NCI-H774 (cell line): ENCODE measurements around the gene IRF2BP2.

Experiments
- DNase-seq: peaks from one replicate; lab custom pipeline; 2025; lab: John Stamatoyannopoulos, UW

Gene IRF2BP2

GRCh38 chr1:234634387-234634786 is 24.4 kb upstream of the IRF2BP2 start:
- no peak for DNase-seq

DNA sequence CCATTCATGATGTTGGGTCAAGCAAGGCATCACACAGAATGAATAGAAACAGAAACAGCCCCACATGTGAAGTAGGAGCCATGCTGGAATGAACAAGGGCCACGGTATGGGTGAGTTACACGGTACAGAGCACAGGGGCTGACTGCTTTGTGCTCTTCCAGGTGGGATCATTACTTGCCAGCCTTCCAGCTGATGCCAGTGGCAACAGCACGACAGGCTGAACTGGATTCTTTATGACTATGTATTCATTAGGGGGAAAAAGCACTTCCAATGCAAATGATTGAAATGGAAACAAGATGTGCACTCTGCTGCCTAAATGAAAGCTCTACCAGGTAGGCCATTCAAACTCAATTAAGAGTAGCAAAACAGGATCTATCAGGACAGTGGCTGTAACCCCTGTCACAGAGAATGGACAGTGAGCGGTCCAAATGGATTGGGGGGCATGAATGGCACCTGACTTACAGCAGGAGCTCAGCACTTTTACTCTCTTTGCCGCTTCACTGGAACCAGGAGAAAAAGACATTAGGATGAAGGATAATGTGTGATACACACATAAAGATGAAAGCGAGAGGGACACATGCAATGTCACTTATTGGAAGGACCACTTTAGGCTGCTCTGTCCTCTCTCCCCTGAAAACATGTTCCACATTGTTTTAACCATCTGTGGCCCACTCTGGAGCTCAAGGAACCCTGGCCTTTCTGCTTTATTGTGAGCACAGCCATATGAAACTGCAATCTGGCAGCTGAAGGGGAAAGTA is 23.4 kb upstream of the IRF2BP2 start:
- DNase-seq, result no peak

DNA sequence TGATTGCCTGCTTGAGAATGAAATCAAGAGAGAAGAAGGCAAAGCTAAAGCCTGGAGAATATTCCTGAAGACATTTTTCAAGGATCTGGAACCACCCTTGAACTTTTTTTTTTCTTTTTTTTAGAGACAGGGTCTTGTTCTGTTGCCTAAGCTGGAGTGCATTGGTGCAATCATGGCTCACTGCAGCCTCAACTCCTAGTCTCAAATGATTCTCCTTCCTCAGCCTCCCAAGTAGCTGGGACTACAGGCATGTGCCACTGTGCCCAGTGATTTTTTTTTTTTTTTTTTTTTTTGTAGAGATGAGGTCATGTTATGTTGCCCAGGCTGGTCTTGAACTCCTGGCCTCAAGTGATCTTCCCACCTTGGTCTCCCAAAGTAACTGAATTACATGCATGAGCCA is 22.2 kb upstream of the IRF2BP2 start:
- no peak for DNase-seq

GRCh38 chr1:234631721-234632125 is 21.7 kb upstream of the IRF2BP2 start:
- no peak for DNase-seq

GRCh38 chr1:234629026-234629425 is 19.0 kb upstream of the IRF2BP2 start:
- DNase-seq, result no peak

- no peak for DNase-seq
Observed at GRCh38 chr1:234628089-234628488, 18.1 kb upstream of the IRF2BP2 start.

DNA sequence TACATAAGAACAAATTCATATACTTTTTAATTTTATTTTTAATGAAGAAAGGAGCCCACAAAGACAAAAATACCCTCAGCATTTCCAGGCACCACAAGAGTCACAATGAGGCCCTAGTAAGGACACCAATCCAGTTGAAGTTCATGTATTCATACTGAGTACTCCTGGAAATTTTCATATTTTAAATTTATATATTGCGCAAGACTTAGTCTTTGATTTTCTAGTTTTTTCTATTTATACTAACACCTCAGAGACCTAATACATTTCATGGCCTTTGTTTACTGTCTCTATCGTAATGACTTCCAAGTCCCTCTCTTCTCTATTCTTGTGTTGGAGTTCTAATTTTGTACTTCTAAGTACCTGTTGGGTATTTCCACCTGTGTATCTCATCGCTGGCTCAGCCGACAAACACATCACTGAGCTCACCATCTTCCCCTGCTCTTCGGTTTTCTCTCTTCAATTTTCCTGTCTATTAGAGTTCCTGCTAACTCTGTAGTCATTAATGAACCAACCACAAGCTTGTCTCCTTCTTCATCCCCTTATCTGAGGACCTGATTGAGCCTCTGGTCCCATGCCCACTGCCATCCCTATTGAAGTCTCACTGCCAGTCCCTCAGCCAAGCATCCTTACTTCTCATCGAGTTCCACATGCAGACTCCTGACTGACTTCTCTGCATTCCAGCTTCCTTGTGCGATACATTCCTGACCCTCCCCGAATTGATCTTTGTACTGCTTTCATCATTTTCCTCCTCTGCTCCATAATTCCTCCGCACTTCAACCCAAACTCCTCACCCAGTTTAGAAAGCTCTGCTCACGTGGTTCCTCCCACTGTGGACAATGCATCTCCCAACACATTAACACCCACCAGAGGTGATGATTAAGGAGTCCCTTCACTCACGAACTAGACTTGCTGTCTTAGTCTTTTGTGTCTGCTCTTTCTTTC is 17.3 kb upstream of the IRF2BP2 start:
- no peak for DNase-seq

GRCh38 chr1:234626391-234626790 is 16.4 kb upstream of the IRF2BP2 start:
- DNase-seq, result no peak

GRCh38 chr1:234624724-234625117 is 14.7 kb upstream of the IRF2BP2 start:
- DNase-seq, result no peak

DNA sequence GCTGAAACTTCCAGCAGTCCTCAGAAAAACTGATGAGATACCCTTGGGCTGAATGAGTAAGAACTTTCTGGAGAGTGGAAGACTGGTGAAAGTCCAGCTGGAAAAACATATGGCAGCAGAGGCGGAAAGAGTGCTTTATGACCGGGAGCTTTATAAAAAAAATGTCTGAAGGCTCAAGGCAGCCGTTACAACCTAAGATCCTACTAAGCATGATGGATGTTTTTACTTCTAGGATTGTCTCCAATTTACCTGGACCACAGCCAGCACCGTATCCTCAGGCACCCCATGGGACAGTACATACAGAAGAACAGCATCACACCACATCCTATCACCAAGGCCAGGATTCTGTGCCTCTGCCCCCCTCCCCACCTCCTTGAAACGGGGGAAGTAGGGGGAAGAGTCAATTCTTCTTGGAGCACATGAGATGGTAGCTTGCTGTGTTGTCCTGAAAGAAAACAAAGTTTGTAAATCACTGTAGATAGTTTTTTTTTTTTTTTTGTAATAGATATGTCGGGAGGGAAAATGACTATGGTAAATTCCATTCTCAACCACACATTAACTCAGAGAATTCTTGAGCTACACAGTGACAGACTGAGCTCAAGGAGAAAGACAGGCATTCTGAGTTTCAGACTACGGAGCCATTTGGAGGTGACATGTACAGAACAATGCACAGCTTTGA is 11.8 kb upstream of the IRF2BP2 start:
- no peak for DNase-seq

GRCh38 chr1:234621127-234621468 is 11.1 kb upstream of the IRF2BP2 start:
- DNase-seq, result no peak

DNA sequence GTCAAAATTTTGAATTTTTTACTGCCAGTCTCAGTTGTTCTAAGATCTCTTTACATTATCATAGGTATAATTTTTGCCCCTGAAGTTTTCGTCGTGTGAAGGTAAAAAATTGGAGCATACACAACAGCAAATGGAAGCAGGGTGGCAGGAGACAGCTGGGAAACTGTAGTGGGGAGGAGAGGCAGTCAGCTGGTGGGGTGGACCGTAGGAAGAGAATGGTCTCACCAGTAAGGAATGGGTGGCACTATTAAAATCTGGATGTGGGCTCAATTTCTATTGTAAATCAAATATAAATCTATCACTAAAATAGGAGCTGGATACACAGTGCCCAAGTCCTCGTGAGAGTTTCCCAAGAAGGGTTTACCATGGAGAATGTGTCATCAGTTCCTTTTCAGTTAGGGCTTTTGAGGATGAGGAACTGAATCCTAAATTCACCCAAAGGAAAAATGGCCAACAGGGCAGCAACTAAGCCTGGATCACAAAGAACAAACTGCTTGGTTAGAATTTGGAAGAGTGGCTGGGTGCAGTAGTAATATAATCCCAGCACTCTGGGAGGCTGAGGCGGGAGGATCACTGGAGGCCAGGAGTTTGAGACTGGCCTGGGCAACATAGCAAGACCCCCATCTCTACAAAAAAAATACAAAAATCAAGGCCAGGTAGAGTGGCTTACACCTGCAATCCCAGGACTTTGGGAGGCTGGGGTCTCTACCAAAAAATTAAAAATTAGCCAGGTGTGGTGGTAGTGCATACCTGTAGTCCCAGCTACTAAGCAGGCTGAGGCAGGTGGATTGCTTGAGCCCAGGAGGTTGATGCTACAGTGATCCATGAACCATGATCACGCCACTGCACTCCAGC is 10.5 kb upstream of the IRF2BP2 start:
- DNase-seq, result peak; percentile 41

DNA sequence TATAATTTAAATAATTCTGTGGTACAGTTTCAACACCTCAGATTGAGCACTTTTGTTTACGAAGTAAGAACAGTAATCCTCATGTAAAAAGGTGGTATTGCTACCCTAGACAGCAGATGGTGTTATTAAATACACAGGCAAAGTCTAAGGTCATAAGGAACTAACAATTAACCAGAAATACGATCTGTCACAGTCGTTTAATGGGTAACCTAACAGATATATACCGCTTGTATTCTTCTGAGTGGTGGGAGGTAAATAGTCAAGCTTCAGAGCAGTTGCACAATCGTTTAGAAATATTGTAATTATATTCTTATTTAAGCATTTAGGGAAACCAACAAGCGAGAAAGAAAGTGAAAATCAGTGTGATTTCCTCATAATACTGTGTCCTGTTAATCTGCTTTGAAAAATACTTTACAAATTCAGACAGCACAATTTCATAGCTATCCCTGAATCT is 9.8 kb upstream of the IRF2BP2 start:
- DNase-seq, result peak; percentile 81

GRCh38 chr1:234619071-234619480 is 9.1 kb upstream of the IRF2BP2 start:
- no peak for DNase-seq

DNA sequence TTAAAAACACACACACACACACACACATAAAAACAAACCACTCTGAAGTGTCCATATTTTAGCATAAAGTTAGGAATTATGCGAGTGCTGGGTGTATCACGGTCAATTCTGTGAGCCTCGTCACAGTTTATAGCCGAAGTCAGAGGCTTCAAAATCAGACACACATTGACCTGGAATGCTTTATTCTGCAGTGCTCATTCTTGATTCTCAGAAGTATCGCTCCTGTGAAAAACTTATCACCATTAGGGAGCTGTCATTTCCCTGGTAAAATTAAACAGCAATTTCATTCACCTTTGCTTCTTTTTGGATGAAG is 8.7 kb upstream of the IRF2BP2 start:
- DNase-seq, result no peak

DNA sequence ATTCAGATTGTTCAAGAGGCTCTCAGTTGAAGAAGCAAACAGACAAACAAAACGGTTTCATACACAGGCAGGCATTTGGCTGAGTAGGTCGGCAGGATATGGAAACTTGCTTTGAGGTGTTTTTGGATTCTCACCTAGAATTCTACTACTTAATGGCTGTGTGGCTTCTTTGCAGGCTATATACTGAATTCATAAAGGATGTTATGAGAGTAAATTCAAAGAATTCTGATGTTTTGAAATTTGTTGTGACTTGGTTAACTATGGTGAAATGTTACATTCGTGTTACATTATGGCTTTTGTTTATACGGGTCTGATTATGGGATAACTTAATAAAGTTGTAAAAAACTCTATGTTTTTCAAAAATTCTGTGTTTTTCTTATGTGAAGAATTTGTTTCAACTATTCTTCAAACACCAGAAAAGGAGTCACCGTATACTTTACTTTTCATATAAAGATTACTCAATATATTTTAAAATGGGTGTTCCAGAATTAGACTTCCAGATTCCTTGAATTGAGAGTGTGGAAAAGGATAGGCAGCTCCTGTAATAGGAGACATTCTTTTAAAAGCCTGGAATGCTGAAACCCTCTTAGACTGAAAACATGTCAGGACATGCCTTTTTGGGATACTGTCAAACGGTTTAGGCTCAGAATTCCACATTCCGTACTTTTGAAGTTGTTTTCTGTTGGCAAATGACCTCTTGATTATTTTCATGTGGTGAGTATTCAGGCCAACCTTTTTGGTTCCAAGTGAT is 8.2 kb upstream of the IRF2BP2 start:
- DNase-seq, result no peak

- no peak for DNase-seq
Observed at GRCh38 chr1:234617131-234617985, 7.4 kb upstream of the IRF2BP2 start.

DNA sequence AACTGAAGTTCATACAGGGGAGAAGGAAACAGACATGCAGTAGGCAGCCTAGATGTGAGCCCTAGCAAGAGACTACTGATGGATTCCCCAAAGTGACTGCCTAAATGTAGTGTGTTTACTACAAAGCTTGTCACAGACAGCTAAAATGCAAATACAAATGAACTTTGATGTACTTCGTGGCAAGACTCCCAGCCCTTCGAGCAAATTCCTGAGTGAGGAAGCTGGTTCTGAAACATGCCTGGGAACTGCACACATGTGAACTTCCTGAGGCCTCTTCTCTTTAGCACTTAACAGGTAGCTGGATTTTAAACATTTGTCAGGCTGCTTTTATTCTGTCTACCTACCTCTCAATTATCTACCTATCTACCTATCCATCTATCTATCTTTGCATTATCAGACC is 6.7 kb upstream of the IRF2BP2 start:
- no peak for DNase-seq

DNA sequence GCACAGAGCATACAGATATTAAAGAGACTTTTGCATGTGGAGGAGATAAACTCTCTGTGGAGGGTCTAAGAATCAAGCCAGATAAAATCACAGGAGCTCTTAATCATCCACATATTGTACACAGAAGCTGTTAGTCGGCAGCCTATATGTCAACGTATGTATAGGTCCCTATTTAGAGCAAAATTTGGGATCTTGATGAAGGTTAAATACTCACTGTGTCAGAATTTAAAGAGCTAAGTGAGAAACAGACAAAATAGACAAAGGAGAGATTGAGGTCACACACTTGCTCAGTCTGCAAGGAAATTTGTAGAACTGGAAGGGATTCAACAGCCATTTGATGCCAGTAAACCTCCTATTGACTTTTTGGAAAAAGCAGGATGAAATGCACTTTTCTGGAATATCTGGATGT is 4.1 kb upstream of the IRF2BP2 start:
- DNase-seq, result no peak
